IPS-NIHi11 (cell line): ENCODE results near the gene APOC1.

Experiments
- DNase-seq: peaks from one replicate; pipeline ENCODE4 v3.0.0; 2012; ENCODE audit warnings: mixed read lengths, low spot score

Gene APOC1

GRCh38 chr19:44955505-44956439 lies 41.4 kb downstream of the APOC1 start:
- DNase-seq: no peak

- DNase-seq: no peak
Measured at GRCh38 chr19:44957526-44957925, 43.1 kb downstream of the APOC1 start.

GRCh38 chr19:44958090-44958489 lies 43.7 kb downstream of the APOC1 start:
- DNase-seq: no peak

DNA sequence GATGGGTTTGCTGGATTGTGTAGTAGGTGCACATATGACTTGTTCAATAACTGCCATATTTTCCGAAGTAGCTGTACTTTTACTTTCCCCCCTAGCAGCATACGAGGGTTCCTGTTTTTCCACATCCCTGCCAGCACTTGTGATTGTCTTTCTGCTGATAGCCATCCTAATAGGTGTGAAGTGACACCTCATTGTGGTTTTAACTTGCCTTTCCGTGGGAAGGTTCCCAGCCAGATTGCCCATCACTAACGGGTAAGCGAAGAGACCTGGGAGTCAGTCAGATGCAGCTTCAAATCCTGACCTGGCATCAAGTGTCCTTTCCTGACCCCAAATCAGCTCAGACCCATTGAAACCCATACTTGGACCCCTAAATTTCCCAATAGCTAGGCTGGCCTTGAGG lies 45.3 kb downstream of the APOC1 start:
- DNase-seq: no peak

DNA sequence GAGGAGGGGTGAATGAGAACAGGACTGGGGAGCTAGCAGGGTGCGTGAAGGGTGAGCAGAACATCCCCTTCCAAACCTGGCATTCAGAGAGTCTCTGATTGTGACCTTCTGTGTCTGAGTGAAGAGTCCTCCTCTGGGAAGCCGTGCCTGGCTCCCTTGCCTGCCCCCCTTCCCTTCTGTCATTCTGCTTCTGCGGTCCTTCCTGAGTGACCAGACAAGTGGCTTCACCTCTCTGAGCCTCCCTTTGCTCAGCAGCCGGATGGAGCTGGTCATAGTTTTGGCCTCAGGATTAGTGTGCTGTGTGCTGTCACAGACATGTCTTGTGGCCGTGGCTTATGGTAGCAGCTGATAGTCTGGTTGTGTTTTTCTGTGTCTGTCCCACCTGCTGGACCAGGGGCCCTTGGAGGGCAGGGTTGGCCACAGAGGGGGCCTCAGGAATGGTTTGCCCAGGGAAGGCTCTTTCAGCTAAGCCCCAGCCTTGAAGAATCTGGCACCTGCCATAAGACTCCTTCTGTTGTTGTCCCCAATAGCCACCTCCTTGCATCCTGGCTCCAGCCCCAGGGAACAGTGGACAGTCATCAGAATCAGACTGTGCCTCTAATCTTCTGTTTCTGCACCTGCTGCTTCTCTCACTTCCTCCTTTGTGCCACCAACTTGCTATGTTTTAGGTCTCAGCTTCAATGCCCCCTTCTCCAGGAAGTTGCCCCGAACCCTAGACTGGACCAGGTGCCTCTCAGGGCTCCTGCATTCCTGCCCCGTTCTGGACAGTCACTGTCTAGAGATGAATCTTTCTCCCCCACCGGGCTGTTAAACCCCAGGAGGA lies 46.7 kb downstream of the APOC1 start:
- DNase-seq: no peak

DNA sequence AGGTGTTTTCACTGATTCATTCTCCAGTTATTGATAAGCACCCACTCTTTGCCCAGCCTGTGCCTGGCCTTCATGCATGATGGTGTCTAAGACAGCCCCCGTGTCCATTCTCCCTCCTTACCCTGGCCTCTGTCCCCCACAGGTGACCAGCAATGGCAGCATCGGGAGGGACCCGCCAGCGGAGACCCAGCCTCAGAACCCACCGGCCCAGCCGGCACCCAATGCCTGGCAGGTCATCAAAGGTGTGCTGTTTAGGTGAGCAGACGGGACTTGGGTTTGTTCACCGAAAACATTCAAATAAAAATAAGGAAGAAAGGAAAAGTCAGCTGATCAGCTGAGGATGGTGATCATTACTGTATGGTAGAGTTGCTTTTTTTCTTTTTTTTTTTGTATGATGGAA lies 47.4 kb downstream of the APOC1 start:
- no peak for DNase-seq

- no peak for DNase-seq
Measured at GRCh38 chr19:44968118-44968517, 53.7 kb downstream of the APOC1 start.

GRCh38 chr19:44968670-44969069 lies 54.3 kb downstream of the APOC1 start:
- no peak for DNase-seq
